K562 (cell line): ENCODE measurements around the gene ALDH3B2. TPM values are rescaled to one million over a fixed set of nuclear protein-coding genes. Genes with fewer than 3 reads are reported as not detected.

Experiments used
- CBX5 ChIP-seq: IDR thresholded peaks from 2 replicates; pipeline ENCODE4 v1.6.1; 2014; ENCODE audit warnings: low read depth, borderline replicate concordance
- EHMT2 ChIP-seq: fragments of 450-650 bp; IDR thresholded peaks from 2 replicates; pipeline ENCODE4 v1.6.1; 2018; ENCODE audit warnings: antibody characterized with exemption
- FOS ChIP-seq: IDR thresholded peaks from 3 replicates; pipeline ENCODE4 v1.6.1; 2011; ENCODE audit not compliant: insufficient read length; ENCODE audit errors: extremely low read depth
- SP2 ChIP-seq: IDR thresholded peaks from 2 replicates; pipeline ENCODE4 v1.6.1; 2011; ENCODE audit warnings: mild to moderate bottlenecking, low read depth, low read length, moderate library complexity; ENCODE audit not compliant: poor library complexity, severe bottlenecking; ENCODE audit errors: extremely low read depth
- TRIM24 ChIP-seq, 2 experiments: fragments of 450-650 bp; IDR thresholded peaks; 2 replicates each; pipeline ENCODE4 v1.6.1; 2016
- ZNF274 ChIP-seq: IDR thresholded peaks from 2 replicates; pipeline ENCODE4 v1.6.1; 2011; ENCODE audit warnings: low read depth, mild to moderate bottlenecking, low read length, moderate library complexity, borderline replicate concordance
- ZNF518B ChIP-seq: fragments of 250-450 bp; sonication (Bioruptor Pico); IDR thresholded peaks from 2 replicates; pipeline ENCODE4 v1.5.0; 2021; ENCODE audit warnings: mild to moderate bottlenecking, moderate library complexity
- ZNF695 ChIP-seq: fragments of 450-650 bp; formaldehyde crosslinking; IDR thresholded peaks from 2 replicates; pipeline ENCODE4 v1.4.0; 2020; ENCODE audit warnings: mild to moderate bottlenecking, moderate library complexity
- polyA plus RNA-seq, 8 experiments: library from polyadenylated mRNA; depleted of rRNA in 4 of 8; stranded (reverse) in 5 of 8; unstranded in 3 of 8; fragments of >200 nt; fragmentation: Nextera tagmentation in 2 of 8; fragmentation: Illumina TruSeq in 1 of 8; extraction: Ambion mirVana in 2 of 8; extraction: Trizol in 1 of 8; gene quantifications; 2 replicates each; pipeline versions ENCODE4 v1.2.1 to v1.2.3, GENCODE V29; 2011 to 2014; ENCODE audit warnings: inconsistent platforms in 1 of 8, missing spikeins in 1 of 8
- total RNA-seq, 7 experiments: library from RNA; depleted of rRNA in 6 of 7; stranded (reverse); fragments of >200 nt in 6 of 7; fragmentation: Illumina TruSeq in 2 of 7; extraction: Trizol in 2 of 7; gene quantifications; 2 replicates each; pipeline versions ENCODE4 v1.2.1 to v1.2.3, GENCODE V29; 2011 to 2021; ENCODE audit warnings: low replicate concordance in 1 of 7
- TF ChIP-seq, protein P1 (sequence below): sonication (generic); formaldehyde crosslinking; IDR thresholded peaks from 2 replicates; pipeline ENCODE4 v1.9.0; 2022; ENCODE audit warnings: mild to moderate bottlenecking, missing genetic modification reagents
- TF ChIP-seq, protein P2 (sequence below), 2 experiments: fragments of 450-650 bp; formaldehyde crosslinking in 1 of 2; IDR thresholded peaks; 2 replicates each; pipeline versions ENCODE4 v1.4.0 to v1.6.1; 2014 to 2020; ENCODE audit warnings: mild to moderate bottlenecking in 2 of 2, borderline replicate concordance in 1 of 2, low read depth in 1 of 2
- TF ChIP-seq, protein P3 (sequence below), 3 experiments: IDR thresholded peaks in 2 of 3; conservative IDR thresholded peaks in 1 of 3; 2 replicates each; pipeline ENCODE4 v1.5.1; 2011 to 2012; ENCODE audit warnings: low read length in 3 of 3, mild to moderate bottlenecking in 3 of 3, control low read depth in 2 of 3, improper control_type of control experiment in 1 of 3, inconsistent platforms in 1 of 3, low read depth in 1 of 3, mixed read lengths in 1 of 3, moderate library complexity in 1 of 3; ENCODE audit not compliant: insufficient read depth in 2 of 3

ALDH3B2 gene
- total and polyA plus RNA-seq, 9 of the 15 experiments (the other 6 are each of a cell fraction or from before 2014, with no cell fraction given), result not detected

DNA sequence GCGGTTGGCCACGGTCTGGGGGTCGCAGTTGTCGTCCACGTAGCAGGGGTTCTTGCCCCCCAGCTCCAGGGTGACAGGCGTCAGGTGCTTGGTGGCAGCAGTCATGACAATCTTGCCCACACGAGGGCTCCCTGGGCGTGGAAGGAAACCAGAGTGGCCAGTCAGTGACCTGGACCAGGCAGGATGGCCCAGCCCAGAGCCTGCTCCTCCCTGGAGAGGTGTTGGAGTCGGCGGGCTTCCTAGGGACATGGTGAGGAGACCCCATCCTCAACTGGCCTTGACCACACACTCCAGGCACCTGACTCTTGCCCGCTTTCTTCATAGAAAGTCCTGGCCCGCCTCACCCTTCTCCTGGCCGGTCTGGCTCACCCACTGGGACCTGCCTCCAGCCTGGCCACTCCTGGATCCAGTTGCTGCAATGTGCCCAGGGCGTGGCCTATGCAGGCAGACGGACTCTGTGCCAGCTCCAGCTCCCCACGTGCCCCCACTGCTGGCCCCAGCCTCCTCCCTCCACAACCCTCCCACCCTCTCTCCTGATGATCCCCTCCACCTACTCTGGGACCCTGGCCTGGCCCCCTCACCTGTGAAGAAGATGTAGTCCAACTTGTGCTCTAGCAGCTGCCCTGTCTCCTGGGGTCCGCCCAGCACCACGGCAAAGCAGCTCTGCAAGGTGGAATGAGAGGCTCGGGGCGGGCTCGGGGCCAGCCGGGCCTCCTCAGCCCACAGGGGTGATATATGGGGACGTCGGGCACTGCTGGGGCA, 8.7 kb downstream of the ALDH3B2 start (continued):
- no peak for TF ChIP-seq ZNF518B (CRISPR knock-in tag)
- TF ChIP-seq CBX5, result no peak
- no peak for TF ChIP-seq ZNF274
- TF ChIP-seq SP2, result no peak
- no peak for TF ChIP-seq FOS
- no peak for TF ChIP-seq EHMT2
- TF ChIP-seq, protein P1, sequence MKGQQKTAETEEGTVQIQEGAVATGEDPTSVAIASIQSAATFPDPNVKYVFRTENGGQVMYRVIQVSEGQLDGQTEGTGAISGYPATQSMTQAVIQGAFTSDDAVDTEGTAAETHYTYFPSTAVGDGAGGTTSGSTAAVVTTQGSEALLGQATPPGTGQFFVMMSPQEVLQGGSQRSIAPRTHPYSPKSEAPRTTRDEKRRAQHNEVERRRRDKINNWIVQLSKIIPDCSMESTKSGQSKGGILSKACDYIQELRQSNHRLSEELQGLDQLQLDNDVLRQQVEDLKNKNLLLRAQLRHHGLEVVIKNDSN (CRISPR knock-in tag), result no peak
- TF ChIP-seq ZNF695 (CRISPR knock-in tag), result no peak
- no peak for TF ChIP-seq TRIM24 (IDR thresholded peaks at IDR 0.05)
- TF ChIP-seq, protein P2, sequence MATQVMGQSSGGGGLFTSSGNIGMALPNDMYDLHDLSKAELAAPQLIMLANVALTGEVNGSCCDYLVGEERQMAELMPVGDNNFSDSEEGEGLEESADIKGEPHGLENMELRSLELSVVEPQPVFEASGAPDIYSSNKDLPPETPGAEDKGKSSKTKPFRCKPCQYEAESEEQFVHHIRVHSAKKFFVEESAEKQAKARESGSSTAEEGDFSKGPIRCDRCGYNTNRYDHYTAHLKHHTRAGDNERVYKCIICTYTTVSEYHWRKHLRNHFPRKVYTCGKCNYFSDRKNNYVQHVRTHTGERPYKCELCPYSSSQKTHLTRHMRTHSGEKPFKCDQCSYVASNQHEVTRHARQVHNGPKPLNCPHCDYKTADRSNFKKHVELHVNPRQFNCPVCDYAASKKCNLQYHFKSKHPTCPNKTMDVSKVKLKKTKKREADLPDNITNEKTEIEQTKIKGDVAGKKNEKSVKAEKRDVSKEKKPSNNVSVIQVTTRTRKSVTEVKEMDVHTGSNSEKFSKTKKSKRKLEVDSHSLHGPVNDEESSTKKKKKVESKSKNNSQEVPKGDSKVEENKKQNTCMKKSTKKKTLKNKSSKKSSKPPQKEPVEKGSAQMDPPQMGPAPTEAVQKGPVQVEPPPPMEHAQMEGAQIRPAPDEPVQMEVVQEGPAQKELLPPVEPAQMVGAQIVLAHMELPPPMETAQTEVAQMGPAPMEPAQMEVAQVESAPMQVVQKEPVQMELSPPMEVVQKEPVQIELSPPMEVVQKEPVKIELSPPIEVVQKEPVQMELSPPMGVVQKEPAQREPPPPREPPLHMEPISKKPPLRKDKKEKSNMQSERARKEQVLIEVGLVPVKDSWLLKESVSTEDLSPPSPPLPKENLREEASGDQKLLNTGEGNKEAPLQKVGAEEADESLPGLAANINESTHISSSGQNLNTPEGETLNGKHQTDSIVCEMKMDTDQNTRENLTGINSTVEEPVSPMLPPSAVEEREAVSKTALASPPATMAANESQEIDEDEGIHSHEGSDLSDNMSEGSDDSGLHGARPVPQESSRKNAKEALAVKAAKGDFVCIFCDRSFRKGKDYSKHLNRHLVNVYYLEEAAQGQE (IDR thresholded peaks at IDR 0.05; ENCODE audit: borderline replicate concordance), result peak; percentile 32; the same call in 1 of the 2 replicates
- TF ChIP-seq, protein P2 (CRISPR knock-in tag; IDR thresholded peaks at IDR 0.05; ENCODE audit: low read depth), result no peak
- TF ChIP-seq, protein P3, sequence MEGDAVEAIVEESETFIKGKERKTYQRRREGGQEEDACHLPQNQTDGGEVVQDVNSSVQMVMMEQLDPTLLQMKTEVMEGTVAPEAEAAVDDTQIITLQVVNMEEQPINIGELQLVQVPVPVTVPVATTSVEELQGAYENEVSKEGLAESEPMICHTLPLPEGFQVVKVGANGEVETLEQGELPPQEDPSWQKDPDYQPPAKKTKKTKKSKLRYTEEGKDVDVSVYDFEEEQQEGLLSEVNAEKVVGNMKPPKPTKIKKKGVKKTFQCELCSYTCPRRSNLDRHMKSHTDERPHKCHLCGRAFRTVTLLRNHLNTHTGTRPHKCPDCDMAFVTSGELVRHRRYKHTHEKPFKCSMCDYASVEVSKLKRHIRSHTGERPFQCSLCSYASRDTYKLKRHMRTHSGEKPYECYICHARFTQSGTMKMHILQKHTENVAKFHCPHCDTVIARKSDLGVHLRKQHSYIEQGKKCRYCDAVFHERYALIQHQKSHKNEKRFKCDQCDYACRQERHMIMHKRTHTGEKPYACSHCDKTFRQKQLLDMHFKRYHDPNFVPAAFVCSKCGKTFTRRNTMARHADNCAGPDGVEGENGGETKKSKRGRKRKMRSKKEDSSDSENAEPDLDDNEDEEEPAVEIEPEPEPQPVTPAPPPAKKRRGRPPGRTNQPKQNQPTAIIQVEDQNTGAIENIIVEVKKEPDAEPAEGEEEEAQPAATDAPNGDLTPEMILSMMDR (IDR thresholded peaks at IDR 0.05 in 2 of 3, conservative IDR thresholded peaks at IDR 0.05 in 1 of 3; ENCODE audit: insufficient read depth in 2 of 3, low read depth in 1 of 3, low read length in 3 of 3), result peak; percentile 39 to 44 (median 40); a peak in 5 of 6 replicates
